ENCODE results near the gene ROGDI. TPM values are rescaled to one million over a fixed set of nuclear protein-coding genes. Genes with fewer than 3 reads are reported as not detected.
A peak's percentile ranks its signal among the peaks of the same experiment; 100 is the strongest.

ROGDI gene
- total and polyA plus RNA-seq, 2 of the 13 experiments (the other 11 are each of a cell fraction or from before 2014, with no cell fraction given): 19.2 to 42.1 TPM

GRCh38 chr16:4847774-4848587, 45.5 kb upstream of the ROGDI start (continued):
- no peak for TF ChIP-seq KIAA2018 (CRISPR knock-in tag; IDR thresholded peaks at IDR 0.05; ENCODE audit: borderline replicate concordance)
- no peak for TF ChIP-seq NPAS2 (CRISPR knock-in tag; IDR thresholded peaks at IDR 0.05; ENCODE audit: borderline replicate concordance)
- no peak for TF ChIP-seq ZNF775 (CRISPR knock-in tag; IDR thresholded peaks at IDR 0.05; ENCODE audit: borderline replicate concordance)
- 0 out of 2 replicates have a peak, but pooled peaks have one; percentile 26 for TF ChIP-seq FOXO4 (CRISPR knock-in tag; conservative IDR thresholded peaks at IDR 0.05)
- TF ChIP-seq JUNB (CRISPR knock-in tag; IDR thresholded peaks at IDR 0.05; ENCODE audit: borderline replicate concordance): no peak
- no peak for TF ChIP-seq YEATS4 (CRISPR knock-in tag; IDR thresholded peaks at IDR 0.05; ENCODE audit: borderline replicate concordance)
- no peak; the same call in 1 of the 2 replicates for TF ChIP-seq ZNF142 (CRISPR knock-in tag; IDR thresholded peaks at IDR 0.05)
- TF ChIP-seq ZZZ3 (CRISPR knock-in tag; IDR thresholded peaks at IDR 0.05; ENCODE audit: borderline replicate concordance): no peak
